NCI-H2196 (cell line): ENCODE data around the gene IARS2.
A peak's percentile ranks its signal among the peaks of the same experiment; 100 is the strongest.
"Not testable (repeated sequence)": the region's sequence is repeated elsewhere in the genome, so short reads cannot be mapped to it uniquely, and the experiment has no call there.

ENCODE experiments used
- DNase-seq: peaks from one replicate; lab custom pipeline; 2025; ENCODE audit not compliant: unreplicated experiment; lab: John Stamatoyannopoulos, UW

IARS2 gene

DNA sequence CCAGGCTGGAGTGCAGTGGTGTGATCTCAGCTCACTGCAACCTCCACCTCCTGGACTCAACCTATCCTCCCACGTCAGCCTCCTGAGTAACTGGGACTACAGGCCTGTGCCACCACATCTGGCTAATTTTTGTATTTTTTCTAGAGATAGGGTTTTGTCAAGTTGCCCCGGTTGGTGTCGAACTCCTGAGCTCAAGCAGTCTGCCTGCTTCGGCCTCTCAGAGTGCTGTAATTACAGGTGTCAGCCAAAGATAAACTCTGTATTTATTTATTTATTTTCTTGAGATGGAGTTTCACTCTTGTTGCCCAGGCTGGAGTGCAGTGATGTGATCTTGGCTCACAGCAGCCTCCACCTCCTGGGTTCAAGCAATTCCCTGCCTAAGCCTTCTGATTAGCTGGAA is 18.7 kb downstream of the IARS2 start:
- DNase-seq: not testable (repeated sequence)

DNA sequence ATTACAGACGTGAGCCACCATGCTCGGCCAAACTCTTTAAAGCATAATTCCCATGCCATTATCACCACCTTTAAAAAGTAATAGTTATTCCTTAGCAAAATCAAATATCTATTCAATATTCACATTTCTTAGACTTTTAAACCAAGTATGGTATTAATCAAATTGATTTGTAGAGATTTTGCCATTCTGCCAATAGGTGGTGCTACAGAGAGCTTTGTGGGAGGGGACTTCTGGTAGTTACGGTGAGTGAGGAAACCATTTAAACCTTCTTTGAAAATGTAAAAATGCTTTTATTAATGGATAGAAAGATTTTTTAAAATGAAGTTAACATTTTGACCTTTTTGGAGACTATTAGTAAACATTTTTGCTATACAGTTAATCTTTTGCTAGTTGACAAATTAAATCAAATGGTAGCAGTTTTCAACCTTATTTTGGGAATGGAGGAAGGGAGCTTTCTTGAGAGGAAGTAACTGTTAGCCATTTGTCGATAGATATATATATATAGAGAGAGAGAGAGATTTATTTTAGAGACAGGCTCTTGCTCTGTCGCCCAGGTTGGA is 19.3 kb downstream of the IARS2 start:
- peak; percentile 4 for DNase-seq

DNA sequence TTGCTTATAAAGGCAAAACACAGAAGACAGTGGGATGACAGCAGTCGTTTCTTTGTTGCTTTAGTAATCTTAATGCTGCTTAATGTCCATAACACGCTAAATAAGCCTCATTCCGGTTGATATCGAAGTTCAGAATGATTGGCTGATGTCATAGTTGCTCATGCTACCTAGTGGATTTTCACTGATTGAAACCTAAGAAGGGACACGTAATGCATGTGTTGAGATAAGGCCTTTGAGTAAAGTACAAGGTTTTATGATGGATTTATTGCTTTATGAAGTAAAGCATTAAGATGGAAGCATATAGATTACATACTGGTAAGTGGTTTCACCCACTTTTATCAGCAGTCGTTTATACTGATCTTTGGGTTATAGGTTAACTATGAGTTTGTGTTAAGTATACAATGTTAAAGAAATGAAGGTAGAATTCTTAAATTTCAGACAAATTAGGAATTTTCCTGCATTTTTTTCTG is 25.1 kb downstream of the IARS2 start:
- DNase-seq: no peak

DNA sequence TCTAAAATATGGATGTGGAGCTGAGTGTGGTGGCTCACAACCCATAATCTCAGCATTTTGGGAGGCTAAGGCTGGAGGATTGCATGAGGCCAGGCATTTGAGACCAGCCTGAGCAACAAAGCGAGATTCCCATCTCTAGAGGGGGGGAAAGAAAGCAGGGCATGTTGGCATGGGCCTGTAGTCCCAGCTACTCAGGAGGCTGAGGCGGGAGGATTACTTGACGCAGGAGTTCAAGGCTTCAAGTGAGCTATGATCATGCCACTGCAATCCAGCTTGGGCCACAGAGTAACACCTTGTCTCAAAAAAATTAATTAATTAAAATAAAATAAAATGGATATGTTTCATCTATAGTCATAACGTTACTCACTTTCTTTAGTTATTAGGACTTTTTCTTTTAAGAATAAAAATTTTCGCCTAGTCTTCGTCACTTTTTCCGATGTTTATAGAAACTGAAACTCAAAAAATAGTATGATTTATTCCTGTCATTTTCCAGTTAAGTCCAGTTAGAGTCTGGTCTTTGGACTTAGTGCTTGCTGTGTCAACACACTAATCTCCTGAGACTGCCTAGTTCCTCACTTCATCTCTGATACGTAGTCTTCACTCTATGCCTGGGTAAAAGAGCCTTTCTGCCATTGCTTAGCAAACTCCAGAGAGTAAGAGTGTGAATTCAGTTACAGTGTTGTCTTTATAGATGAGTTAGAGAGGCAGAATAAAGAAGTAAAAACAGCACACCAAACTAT is 28.0 kb downstream of the IARS2 start:
- no peak for DNase-seq

DNA sequence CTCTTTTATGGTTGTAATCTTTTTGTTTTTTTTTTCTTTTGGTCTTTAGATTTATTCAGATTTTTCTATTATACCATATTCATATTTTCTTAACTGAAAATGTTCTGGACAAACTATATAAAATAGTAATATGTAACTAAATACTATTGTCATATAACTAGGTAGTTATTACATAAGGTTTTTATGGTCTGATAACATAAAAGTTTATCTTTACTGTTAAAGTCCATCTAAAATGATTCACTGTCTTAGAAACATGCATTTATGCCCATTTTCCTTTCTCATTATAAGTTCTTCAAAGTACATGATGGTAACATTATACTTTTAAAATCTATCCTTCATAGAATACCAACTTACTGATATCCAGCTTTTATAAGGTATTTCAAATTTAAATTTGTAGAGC is 29.1 kb downstream of the IARS2 start:
- no peak for DNase-seq

DNA sequence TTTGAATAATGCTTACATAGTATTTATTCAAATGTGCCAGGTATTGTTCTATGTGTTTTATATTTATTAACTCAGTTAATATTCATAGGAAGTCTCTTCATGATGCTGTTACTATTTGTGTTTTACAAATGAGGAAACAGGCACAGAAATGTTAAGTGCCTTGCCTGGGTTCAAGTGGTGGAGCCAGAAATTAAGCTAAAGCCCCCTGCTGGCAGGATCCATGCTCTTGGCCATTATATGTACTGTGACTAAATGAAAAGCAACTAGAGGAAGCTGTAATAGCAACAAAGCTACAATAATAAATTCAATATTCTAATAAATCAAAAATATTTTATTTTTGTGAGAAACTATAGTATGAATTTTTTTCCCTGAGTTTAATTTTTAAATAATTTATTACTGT is 30.0 kb downstream of the IARS2 start:
- no peak for DNase-seq

DNA sequence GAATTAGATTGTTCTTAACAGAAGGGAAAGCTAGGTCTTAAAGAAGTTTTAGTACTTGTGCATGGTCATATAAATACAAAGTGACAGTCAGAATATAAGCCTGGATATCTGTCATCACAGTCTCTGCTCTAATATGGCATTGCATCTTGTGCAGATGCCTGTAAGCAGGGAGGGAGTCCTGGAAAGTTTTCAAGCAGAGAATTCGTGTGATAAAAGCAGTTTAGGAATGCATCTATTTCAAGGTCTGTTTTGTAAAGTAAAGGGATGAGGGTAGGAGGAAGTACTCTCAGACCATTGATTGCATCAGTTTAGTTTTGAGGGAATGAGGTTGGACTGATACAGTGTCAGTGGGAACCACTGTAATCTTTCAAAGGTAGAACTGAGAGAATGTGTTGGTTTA is 30.6 kb downstream of the IARS2 start:
- no peak for DNase-seq

DNA sequence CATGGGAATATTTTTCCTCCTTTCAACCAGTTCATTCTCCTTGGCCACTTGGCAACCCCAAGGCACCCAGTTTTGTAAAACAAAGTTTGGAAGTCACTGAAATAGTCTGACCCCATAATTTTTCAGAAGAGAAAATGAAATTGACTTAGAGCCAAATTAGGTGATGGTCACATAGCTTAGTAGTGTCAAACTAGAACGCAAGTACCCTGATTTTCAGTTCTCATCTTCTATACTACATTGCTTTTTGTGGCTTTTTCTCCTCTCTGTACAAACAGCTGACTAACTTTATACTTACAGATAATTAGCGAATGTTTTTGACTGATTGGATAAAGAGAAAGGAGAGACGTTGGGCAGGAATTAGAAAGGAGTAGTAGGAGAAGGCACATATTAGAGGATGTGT is 33.1 kb downstream of the IARS2 start:
- no peak for DNase-seq

DNA sequence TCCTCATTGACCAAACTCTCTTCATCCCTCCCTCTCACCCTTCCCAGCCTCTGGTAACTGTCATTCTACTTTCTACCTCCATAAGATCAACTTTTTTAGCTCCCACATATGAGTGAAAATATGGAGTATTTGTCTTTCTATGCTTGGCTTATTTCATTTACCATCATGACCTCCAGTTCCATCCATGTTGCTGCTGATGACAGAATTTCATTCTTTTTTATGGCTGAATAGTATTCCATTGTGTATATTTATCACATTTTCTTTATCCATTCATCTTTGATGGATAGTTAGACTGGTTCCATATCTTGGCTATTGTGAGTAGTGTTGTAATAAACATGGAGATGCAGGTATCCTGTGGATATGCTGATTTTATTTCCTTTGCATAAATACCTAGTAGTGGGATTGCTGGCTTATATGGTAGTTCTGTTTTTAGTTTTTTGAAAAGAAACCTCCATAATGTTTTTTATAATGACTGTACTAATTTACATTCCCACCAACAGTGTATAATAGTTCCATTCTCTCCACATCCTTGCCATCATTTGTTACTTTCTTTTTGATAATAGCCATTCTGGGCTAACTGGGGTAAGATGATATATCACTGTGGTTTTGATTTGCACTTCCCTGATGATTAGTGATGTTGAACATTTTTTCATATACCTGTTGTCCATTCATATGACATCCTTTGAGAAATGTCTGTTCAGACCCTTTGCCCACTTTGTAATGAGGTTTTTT is 35.7 kb downstream of the IARS2 start:
- no peak for DNase-seq

DNA sequence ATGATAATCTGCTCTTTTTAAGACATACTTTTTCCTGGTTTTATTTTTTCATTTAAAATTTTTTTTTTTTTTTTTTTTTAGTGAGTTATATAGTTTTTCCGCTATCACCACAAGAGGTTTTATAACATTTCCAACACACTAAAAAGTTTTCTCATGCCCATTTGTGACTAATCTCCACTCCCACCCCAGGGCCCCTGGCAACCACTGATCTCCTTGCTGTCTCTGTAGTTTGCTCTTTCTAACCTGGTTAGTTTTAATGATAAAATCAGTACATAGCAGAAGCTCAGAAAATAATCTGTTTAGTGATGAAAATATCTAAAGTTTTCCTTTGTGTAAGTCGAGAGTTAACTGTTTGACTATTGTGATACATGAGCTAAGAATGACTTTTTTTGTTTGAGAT is 41.8 kb downstream of the IARS2 start:
- no peak for DNase-seq

DNA sequence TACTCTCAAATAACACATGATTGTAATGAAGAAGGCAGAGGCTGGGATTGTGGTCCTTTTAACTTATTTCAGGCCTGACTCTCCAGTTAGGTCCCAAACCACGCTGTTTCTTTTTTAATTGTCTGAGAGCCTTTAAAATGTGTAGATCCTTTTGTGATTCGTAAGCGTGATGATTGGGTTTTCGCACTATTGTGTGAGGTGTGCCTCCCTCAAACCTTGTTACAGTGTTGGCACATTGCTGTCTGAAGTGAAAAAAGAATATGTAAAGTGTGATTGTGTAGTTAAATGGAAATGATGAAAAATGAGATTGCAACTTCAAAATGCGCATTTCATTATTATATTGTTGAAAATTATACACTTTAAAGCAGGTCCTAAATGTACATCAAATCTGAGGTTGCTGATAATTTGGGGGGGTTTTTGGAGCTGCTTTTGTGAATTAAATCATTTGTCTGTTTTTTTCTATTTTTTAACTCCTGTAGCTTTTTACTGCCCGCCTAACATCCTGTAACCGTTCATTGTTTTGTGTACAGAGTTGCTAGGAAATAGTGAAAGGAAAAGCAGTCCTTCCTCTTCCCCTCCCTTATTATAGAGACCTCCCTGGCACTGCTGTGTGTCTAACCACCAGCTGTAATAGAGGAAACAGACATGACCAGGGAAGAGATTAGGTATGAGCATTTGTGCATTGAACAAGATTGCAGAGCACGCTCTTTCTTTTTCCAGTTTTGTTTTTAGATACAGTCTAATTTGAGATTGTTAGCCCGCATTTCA is 43.3 kb downstream of the IARS2 start:
- DNase-seq: no peak

DNA sequence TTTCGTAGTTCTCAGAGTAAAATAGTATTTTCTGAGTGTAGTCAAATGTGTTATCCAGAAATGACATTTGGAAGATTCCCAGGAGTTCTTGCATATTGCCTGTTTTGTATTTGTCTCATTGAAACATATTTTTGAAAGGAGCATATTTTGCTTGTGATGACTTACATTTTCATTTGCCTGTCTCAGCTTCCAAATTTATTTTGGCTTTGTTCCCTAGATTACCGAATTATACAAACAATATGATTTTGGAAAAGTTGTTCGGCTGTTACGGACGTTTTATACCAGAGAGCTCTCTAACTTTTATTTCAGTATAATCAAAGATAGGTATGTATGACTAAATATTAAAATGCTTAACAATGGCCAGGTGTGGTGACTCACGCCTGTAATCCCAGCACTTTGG is 46.0 kb downstream of the IARS2 start:
- no peak for DNase-seq

DNA sequence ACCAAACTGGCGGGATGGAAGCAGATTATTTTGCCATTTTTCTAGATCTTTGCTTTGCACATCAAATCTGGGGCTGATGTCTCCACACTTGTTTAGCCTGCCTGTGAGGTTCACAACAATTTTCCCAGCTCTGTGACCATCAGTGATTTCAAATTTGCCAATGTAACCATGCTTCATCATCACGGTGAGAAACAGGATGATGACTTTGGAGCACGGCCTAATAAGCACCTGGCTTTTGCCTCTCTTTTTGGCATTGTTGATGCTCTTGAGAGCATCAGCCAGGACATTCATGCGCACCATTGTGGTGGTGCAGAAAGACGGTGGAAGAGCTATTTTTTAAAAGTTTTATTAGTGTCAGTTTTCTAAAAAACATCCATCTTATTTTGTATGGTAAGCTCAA is 50.1 kb downstream of the IARS2 start:
- no peak for DNase-seq

DNA sequence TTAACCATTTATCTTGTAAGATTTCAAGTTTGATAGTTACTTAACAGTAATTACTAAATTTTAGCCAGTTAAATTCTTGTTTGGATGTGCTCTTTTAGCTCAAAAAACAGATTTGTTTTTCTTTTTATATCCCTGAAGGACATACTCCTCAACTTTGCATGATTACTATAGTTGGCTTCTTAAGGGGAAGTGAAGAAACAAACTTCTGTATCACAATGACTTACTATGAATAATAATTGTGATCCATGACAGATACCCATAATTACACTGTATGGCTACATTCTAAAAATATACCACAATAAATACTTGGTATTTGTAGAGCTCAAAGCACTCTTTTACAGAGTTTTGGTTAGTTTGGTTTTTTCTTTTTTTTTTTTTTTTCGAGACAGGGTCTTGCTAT is 55.8 kb downstream of the IARS2 start:
- no peak for DNase-seq

DNA sequence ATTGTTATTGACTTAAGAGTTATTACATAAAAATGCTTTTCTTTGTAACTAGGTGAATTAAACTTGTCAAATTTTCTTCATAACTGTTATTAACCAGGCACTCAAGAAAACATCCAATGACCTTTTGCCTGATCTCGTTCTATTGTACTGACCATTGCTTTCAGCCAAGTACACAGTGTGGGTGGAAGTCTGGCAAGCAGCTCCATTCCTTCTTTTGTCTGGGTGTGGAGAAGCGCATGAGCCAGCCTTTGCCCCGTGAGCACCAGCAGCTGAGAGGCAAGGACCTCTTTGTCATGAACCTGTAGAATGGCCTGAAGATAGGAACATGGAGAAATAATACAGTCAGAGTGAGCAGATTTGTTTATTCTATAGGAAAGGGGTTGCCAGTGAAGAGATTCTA is 57.5 kb downstream of the IARS2 start:
- DNase-seq: no peak

DNA sequence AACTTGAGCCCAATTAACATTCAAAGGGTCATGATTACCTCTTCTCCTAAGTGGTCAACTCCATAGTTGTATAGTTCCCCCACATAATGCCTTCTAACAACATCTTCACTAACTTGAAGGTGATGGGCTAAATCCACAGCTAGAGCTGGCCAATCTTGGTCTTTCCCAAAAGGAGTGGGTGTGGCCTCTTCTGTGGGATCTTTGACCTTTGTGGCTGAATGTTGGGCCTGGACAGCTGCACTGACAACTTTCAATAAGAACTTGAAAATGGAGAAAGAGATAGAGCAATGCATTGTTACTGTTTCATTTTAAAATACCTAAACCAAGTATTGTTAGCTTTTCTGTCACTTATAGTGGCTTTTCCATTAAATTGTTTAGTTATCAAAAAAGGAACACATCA is 59.2 kb downstream of the IARS2 start:
- no peak for DNase-seq

DNA sequence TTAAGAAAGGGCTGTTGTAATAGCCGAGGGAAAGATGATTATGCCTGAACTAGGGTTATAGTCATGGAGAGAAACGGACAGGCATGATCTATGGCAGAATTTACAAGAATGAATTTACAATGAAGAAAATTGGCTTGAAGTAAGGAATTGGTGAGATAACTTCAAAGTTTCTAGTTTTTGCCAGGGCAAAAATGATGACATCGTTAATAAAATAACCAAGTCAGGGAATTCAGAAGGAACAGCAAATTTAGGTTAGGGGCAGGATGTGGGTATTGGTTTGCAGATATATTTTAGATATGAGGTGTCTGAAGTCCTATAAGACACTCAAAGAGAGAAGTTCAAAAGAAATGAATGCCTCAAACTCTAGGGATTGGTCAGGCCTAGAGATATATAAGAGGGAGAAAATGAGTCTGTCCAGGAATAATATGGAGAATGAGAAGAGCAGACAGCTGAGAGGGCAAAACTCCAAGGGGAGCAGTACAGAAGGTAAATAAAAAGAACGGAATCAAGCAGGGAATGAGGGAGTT is 62.8 kb downstream of the IARS2 start:
- DNase-seq: no peak

DNA sequence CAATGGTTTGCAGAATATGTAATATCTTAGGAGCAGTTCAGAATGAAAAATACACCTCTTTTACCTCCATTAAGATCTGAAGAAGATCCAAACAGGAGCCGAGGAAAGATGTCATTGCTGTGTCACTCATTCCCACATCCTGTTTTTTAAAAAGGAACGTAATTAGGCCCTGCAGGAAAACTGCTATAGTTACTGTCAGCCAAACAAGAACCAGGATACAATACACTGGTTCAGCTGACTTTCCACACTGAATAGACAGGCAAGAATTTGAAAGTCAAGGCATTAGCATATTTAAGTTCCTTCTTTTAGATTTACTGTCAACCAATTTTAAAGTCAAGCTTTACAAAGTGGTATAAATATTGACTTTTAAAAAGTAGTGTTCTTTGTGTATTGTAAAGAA is 63.8 kb downstream of the IARS2 start:
- DNase-seq: no peak

DNA sequence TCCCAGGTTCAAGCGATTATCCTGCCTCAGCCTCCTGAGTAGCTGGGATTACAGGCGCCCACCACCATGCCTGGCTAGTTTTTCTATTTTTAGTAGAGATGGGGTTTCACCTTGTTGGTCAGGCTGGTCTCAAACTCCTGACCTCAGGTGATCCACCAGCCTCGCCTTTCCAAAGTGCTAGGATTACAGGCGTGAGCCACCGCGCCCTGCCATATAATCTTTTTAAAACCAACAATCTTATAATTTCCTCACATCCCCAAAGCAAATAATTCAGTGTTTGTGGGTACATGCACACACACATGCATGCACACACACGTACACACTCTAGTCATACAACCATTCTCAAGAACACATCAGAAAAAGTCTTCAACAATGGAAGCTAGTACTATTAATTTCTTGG is 64.6 kb downstream of the IARS2 start:
- not testable (repeated sequence) for DNase-seq

DNA sequence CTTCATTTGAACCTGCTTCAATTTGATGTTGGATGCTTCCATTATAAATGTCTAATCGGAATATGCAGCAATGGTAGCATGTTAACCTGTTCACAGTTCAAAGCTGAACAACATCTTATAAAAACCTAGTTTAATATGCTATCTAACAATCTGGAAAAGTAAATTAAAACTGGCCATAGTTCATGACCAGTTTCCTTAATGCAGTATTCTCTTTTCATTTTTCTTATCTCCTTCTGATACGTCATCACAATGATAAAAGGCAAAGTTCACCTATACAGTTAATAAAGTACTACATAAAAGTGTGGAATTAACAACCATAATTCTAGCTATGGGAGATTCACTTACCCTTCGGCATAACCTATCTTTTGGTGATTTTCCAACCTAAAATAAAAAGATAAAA is 65.1 kb downstream of the IARS2 start:
- no peak for DNase-seq

DNA sequence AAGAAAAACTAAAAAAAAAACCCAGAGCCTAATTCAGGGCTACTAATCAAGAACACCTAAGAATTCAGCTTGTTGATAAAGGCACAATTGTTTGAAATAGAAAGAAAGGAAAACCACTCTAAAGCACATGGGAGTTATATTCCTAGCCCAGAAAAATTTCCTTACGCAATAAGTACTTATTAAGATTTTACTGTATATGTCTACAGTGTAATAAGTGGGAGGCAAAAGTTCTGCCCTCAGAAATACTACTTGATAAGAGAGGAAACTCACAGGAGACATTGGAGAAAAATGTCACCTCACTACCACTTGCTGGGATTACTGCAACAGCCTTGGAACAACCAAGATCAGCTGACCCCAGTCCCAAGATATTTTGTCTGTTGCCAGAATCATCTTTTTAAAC is 66.1 kb downstream of the IARS2 start:
- no peak for DNase-seq
